ENCODE data around the gene TWIST2. TPM values are rescaled to one million over a fixed set of nuclear protein-coding genes. Genes with fewer than 3 reads are reported as not detected.

The TWIST2 gene
- total RNA-seq, 2 experiments from 2014 or later, result not detected

DNA sequence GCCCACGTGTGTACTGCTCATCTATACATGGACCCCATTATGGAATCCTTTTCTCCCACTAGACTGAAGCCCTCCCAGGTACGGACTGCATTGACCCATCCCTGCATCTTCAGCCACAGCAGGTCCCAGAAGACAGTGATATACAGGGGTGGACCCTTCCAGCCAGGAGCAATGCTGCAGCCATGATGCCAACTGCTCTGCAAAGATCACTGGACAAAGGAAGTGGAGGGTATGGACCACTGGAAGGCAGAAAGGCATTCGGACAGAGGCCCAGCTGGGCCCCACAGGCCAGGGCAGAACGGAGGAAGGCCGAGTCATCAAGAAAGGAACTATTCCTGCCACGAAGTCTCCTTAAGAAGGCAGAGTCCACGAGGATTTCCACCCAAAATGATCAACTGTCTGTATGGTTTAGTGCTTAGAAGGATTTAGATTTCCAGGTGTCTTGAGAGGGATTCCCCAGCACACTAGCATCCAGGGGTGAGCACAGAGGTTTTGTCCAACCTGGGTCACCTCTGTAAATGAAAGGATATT is 93.4 kb downstream of the TWIST2 start:
- Mint-ChIP-seq H3K27ac (no peak overlapping the region), H3K4me1 (no peaks in the 10 kb centered on the region), H3K36me3 (no peaks in the 10 kb centered on the region), H3K9me3 (no peaks in the 10 kb centered on the region), H3K27me3 (no peaks in the 10 kb centered on the region), H3K4me3 (no peak overlapping the region)
- no peak for DNase-seq

DNA sequence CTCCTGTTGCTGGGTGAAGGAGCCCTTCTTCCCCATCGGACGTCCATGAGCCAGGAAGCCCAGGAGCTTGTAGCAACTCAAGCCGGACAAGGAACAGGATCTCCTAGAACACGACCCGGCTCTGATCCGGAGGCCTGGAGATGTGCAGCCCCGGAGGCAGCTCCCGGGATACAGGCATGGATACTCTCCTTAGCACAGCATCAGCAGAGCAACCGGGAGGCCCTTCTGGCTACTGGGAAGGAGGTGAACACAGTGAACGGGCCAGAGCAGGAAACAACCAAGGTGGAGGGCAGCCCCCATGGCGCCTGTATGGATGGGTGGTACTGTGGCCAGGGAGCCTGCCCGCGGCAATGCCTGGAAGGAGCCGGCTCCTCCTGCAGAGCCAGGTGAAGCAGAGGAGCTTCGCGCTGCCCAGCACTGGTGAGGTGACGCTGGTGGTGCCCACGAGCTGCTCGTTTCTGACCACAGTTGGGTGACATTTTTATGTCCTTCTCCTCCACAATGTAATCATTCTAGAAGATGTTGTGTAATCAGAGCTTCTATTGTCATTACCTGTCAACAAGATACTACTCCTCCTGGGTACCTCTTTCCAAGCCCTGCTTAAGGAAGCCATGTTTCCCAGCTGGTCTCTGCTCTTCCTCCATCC is 94.3 kb downstream of the TWIST2 start:
- no peak for DNase-seq

DNA sequence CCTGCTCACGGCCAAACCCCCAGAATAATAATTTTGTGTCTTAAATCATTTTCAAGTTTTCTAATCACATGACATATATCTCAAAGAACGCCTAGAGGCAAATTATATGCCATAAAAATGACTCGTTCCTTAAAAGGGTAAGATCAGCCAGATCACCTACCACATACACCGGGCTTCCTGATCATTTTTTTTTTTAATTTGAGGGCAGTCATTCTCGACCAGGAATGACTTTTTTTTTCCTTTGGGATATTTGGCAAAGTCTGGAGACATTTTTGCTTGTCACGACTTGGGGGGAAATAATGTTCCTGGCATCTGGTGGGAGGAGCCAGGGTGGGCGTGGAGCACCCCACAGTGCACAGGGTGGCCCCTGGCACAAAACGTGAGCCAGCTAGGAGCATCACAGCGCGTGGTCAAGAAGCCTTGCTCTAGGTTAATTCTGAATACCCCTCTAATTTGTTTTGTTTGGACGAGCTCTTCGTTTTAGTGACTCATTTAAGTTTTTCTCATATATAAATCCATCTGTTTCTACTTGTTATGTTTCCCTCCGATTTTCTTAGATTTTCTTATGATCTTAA is 94.9 kb downstream of the TWIST2 start:
- H3K9me3 Mint-ChIP-seq, result no peaks in the 10 kb centered on the region
- no peaks in the 10 kb centered on the region for H3K36me3 Mint-ChIP-seq
- H3K27me3 Mint-ChIP-seq, result no peaks in the 10 kb centered on the region
- H3K4me3 Mint-ChIP-seq, result no peak overlapping the region
- no peak overlapping the region for H3K27ac Mint-ChIP-seq
- no peaks in the 10 kb centered on the region for H3K4me1 Mint-ChIP-seq
- no peak for DNase-seq

More for the DNA sequence above, 94.3 kb downstream of the TWIST2 start:
- Mint-ChIP-seq H3K27ac (no peak overlapping the region), H3K9me3 (no peaks in the 10 kb centered on the region), H3K36me3 (no peaks in the 10 kb centered on the region), H3K4me1 (no peaks in the 10 kb centered on the region), H3K27me3 (no peaks in the 10 kb centered on the region), H3K4me3 (no peak overlapping the region)

DNA sequence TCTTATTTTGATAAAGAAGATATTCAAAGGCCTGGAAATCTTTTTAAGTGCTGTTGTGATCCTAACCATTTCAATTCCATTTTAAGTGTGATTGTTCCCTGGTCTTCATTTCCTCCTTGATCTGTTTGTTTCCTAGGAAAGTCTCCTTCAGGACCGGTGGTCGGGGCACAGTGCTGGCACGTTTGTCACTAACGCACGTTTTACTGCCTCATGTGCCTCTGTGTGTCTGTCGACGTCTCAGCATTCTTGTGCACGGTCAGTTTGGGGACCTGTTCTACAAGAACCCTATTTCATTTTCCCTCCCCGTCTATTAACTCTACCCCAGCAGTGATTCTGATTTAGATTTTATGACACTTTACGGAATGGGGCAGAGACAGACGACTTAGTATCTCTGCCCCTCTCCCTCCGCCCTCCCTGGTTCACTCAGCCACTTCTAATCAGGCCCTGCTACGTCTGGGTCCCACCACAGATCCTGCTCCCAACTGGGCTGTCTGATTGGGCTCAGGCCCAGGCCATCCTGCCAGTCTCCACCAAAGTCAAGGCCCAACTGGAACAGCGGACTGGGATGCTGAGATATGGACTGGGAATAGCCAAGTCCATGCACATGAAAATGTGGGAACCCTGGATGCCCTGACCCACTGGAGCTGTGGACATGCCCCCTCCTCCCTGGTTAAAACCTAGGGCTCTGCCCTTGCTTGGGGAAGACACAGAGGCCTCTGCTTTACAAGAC is 95.6 kb downstream of the TWIST2 start:
- no peak overlapping the region for H3K27ac Mint-ChIP-seq
- H3K9me3 Mint-ChIP-seq, result no peaks in the 10 kb centered on the region
- H3K27me3 Mint-ChIP-seq, result peaks cover 4% of the 10 kb centered on the region
- DNase-seq, result no peak
- H3K4me3 Mint-ChIP-seq, result no peak overlapping the region
- no peaks in the 10 kb centered on the region for H3K36me3 Mint-ChIP-seq
- H3K4me1 Mint-ChIP-seq, result peaks cover 5% of the 10 kb centered on the region

DNA sequence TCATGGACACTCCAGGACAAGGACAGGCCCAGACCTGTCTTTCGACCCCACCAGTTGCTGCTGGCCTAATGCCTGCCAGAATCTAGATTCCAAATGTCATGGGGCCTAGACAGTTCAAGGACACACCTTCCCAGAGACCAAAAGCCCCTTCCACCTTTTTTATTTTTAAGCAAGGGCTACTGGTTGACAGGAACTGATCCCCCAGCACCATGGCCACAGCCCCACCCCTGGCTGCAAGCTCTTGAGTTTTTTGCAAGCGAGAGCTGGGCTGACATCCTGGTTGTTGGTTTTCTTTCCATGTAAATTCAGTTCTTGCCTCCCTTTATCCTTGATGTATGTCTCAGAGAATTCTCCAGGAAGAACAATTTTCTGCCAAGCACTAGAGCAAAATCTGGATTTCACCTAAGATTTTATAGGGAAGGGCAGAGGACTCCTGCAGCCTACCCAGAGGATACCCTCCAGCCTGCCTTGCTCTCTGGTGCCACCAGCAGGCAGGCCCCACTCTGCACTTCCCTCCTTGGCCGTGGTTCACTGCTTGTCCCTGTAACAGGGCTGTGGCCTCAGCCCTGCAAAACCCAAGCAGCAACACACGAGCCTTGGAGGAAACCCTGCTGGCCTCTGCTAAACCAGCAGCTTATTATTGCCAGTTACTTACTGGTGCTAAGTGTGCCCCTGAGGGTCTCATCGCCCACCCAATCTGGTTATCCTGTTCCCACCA is 97.7 kb downstream of the TWIST2 start:
- peaks cover 6% of the 10 kb centered on the region for H3K4me1 Mint-ChIP-seq
- no peaks in the 10 kb centered on the region for H3K36me3 Mint-ChIP-seq
- no peak overlapping the region for H3K4me3 Mint-ChIP-seq
- no peaks in the 10 kb centered on the region for H3K9me3 Mint-ChIP-seq
- H3K27me3 Mint-ChIP-seq, result peaks cover 6% of the 10 kb centered on the region
- no peak for DNase-seq
- no peak overlapping the region for H3K27ac Mint-ChIP-seq

DNA sequence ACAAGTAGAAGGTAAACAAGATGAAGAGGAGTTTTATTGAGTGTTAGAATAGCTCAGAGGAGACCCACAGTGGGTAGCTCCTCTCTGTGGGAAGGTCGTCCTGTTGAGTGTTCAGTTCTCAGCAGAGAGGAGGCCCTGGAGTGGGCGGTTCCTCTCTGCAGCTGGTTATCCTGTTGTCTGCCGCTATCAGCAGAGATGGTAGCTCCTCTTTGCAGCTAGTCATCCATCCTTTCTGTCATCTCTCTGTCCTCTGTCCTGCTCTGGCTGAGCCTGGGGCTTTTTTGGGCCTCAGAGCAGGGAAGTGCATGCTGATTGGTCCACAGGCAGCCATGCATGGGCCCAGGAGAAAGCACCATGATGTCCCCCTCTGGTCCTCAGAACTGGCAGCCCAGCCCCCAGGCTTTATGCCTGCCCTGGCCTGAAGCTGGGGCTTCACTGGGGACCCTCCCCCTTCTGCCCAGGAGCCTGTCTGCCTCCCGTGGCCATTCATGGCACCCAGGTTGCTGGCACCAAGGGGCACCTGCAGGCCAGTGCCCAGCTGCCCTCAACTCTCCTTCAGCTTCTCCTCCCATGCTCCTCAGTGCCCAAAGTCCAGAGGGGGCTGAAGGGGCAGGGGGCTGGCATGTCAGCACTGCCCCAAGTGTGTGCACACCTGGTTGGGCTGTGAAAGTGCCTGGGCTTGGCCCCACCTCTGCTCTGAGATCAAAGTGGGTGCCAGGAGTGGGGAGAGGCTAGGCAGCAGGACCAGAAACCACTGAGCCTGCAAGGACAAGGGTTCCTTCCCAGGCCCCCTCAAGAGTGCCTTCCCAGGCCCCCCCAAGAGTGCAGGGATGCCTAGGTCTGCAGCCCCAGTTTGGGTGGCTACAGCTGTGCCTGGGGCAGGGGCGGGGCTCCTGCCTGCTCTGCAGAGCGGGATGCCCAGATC is 98.7 kb downstream of the TWIST2 start:
- peaks cover 6% of the 10 kb centered on the region for H3K4me1 Mint-ChIP-seq
- H3K27ac Mint-ChIP-seq, result no peak overlapping the region
- H3K36me3 Mint-ChIP-seq, result no peaks in the 10 kb centered on the region
- H3K27me3 Mint-ChIP-seq, result peaks cover 6% of the 10 kb centered on the region
- H3K4me3 Mint-ChIP-seq, result no peak overlapping the region
- DNase-seq, result no peak
- no peaks in the 10 kb centered on the region for H3K9me3 Mint-ChIP-seq

DNA sequence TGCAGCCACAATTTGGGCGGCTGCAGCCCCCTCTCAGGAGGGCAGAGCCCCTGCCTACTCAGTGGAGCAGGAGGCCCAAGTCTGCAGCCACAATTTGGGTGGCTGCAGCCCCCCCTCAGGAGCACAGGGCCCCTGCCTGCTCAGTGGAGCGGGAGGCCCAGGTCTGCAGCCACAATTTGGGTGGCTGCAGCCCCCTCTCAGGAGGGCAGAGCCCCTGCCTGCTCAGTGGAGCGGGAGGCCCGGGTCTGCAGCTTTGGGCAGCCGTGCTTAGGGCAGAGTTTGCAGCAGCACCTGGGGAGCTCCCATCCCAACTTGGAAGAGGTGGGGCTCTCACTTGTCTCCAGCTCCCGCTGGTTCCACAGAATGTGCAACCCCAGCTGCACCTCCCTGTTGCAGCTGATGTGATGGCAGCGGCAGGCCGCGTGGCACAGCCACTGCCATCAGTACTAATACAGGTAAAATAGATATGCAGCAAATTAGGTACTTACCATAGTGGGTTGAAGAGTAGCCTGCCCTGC is 99.4 kb downstream of the TWIST2 start:
- peaks cover 6% of the 10 kb centered on the region for H3K4me1 Mint-ChIP-seq
- H3K9me3 Mint-ChIP-seq, result no peaks in the 10 kb centered on the region
- no peaks in the 10 kb centered on the region for H3K36me3 Mint-ChIP-seq
- H3K27me3 Mint-ChIP-seq, result peaks cover 6% of the 10 kb centered on the region
- no peak overlapping the region for H3K27ac Mint-ChIP-seq
- H3K4me3 Mint-ChIP-seq, result no peak overlapping the region
- DNase-seq, result no peak

DNA sequence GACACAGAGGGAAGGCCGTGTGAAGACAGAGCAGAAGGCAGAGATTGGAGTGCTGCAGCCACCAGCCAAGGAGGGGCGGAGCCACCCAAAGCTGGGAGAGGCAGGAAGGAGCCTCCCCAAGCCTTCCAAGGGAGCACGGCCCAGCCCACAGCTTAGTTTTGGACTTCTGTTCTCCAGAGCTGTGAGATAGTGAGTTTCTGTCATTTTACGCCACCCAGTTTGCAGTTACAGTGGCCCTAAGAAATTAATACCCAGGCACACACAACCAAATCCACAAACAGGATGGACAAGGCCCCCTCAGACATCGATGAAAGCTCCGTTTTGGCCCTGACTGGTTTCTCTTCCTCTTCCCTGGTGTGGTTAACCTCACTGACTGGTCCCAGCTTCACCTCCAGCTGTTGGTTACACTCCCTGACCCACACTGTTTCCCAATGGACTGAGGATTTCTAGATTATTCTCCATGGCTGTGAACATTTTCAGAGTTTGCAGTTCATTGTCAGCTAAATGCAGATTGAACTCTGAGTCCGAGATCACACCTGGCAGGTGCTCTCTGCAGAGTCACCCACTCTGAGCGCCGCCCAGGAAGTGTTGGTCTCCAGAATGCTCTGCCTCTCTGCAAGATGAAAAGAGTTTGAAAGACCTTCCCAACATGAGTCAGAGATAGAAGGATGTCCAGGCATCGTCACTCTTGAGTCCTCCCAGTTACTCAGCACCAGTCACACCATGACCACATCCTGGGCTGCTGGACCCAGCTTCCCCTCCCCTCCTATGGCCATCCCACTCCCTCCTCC is 100.2 kb downstream of the TWIST2 start:
- no peak overlapping the region for H3K4me3 Mint-ChIP-seq
- no peak for DNase-seq
- H3K4me1 Mint-ChIP-seq, result peaks cover 6% of the 10 kb centered on the region
- no peaks in the 10 kb centered on the region for H3K9me3 Mint-ChIP-seq
- peaks cover 6% of the 10 kb centered on the region for H3K27me3 Mint-ChIP-seq
- H3K36me3 Mint-ChIP-seq, result no peaks in the 10 kb centered on the region
- H3K27ac Mint-ChIP-seq, result no peak overlapping the region

DNA sequence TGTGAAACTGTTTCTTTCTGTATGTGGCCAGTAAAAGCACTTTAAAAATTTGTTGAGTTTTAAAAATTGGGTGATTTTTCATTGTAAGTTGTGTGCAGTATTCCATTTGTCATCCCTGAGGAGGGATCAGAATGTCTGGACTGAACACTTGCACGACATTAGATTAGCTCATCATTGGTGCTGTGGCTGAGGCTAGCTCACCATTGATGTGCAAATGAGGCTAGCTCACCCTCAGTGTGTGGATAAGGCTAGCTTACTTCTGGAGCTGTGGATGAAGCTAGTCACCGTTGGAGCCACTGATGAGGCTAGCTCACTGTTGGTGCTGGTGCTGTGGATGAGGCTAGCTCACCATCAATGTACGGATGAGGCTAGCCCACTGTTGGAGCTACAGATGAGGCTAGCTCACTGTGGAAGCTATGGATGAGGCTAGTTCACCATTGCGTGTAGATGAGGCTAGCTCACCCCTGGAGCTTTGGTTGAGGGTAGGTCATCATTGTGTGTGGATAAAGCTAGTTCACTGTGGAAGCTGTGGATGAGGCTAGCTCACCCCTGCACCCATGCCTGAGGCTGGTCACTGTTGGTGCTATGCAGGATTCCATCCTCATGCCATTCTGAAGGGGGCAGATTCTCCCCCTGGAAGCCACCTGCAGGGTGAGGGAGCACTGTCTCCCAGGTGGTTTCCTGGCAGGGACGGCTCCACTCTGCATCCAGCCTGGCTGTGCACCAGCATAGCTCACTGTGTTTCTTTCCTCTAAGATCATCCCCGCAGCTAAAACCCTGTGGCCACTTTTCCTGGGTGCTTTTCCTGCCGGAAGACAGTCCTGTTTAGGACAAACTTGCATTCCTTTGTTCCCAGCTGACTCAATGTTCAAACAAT is 101.1 kb downstream of the TWIST2 start:
- Mint-ChIP-seq H3K4me3 (no peak overlapping the region), H3K36me3 (no peaks in the 10 kb centered on the region), H3K9me3 (no peaks in the 10 kb centered on the region), H3K27me3 (peaks cover 9% of the 10 kb centered on the region), H3K27ac (no peak overlapping the region), H3K4me1 (peaks cover 6% of the 10 kb centered on the region)
- no peak for DNase-seq

DNA sequence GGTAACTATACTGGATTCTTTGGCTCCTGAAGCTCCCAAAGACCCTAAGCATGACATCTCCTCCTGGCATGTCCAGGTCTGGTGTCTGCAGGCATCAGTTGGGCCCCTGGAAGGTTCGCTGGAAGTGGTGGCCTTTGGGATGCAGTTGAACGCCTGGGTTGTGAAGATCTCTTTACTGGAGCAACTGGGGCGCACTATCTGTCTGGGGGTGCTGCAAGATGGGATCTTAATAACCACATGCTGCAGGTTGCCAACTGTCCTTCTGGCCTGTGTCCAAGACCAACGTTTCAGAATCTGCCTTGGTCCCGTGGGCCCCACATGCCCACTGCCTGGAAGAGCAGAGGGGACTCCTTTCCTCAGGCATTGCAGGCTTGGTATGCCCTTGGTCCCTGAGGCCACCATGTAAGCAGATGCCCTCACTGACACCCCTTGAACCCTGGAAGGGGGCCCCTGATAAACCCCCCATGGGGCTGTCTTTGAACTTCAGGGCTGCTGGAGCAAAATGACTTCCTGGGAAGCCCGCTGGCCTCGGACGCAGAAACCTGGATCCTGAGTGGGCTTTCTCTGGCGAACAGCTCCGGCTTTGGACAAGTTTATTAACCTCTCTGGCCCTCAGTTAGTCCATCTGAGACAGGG is 101.9 kb downstream of the TWIST2 start:
- no peaks in the 10 kb centered on the region for H3K36me3 Mint-ChIP-seq
- H3K4me3 Mint-ChIP-seq, result no peak overlapping the region
- peaks cover 15% of the 10 kb centered on the region for H3K27me3 Mint-ChIP-seq
- DNase-seq, result no peak
- H3K27ac Mint-ChIP-seq, result no peak overlapping the region
- no peaks in the 10 kb centered on the region for H3K9me3 Mint-ChIP-seq
- peaks cover 6% of the 10 kb centered on the region for H3K4me1 Mint-ChIP-seq

DNA sequence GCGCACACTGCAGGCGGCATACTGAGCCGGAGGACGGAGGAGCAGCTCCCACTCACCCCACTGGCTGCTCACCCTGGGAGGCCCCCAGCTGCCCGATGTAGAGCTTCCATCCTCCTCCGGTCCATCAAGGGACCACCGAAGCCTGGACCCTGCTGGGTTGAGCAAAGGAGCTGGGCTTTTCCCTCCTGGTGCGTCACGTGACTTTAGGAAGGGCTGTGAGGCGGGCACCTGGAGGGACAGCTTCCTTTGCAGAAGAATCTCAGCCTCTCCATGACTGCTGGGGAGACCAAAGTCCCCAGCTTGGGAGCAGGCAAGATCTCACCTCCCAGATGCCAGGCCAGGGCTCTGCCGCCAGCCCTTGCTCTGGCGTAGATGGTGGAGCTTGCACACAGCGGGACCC is 102.7 kb downstream of the TWIST2 start:
- H3K4me3 Mint-ChIP-seq, result no peak overlapping the region
- no peaks in the 10 kb centered on the region for H3K9me3 Mint-ChIP-seq
- DNase-seq, result no peak
- H3K4me1 Mint-ChIP-seq, result peaks cover 6% of the 10 kb centered on the region
- H3K27me3 Mint-ChIP-seq, result peaks cover 18% of the 10 kb centered on the region
- no peaks in the 10 kb centered on the region for H3K36me3 Mint-ChIP-seq
- H3K27ac Mint-ChIP-seq, result no peak overlapping the region

DNA sequence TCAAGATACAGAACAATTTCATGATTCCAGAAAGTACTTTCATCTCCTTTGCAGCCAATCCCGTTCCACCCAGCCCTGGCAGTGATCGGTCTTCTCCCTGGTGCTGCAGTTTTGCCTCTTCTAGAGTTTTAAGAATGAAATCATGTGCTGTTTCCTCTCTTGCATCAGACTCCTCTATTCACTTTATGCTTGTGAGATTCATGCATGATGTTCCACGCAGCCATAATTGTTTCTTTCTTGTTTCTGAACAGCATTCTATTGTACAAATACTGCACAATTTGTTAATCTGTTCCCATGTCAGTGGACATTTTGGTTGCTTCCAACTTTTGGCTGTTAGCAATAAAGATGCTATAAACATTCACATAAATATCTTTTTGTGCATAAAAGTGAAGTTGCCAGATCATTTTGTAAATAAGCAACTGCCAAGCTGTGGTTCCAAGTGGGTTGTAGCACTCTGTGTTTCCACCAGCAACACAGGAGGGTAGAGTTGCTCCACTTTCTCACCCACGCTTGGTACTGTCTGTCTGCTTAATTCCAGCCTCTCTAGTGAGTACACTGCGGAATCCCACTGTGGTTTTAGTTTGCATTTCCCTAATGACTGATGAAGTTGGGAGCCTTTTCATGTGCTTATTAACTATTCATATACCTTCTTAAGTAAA is 104.5 kb downstream of the TWIST2 start:
- Mint-ChIP-seq H3K9me3 (no peaks in the 10 kb centered on the region), H3K4me1 (peaks cover 6% of the 10 kb centered on the region), H3K27me3 (peaks cover 33% of the 10 kb centered on the region), H3K4me3 (no peak overlapping the region), H3K27ac (no peak overlapping the region), H3K36me3 (no peaks in the 10 kb centered on the region)
- DNase-seq, result no peak
